Measurements from ENCODE around the gene BNC2.
"Not testable (repeated sequence)": the region's sequence is repeated elsewhere in the genome, so short reads cannot be mapped to it uniquely, and the experiment has no call there.

The BNC2 gene, protein sequence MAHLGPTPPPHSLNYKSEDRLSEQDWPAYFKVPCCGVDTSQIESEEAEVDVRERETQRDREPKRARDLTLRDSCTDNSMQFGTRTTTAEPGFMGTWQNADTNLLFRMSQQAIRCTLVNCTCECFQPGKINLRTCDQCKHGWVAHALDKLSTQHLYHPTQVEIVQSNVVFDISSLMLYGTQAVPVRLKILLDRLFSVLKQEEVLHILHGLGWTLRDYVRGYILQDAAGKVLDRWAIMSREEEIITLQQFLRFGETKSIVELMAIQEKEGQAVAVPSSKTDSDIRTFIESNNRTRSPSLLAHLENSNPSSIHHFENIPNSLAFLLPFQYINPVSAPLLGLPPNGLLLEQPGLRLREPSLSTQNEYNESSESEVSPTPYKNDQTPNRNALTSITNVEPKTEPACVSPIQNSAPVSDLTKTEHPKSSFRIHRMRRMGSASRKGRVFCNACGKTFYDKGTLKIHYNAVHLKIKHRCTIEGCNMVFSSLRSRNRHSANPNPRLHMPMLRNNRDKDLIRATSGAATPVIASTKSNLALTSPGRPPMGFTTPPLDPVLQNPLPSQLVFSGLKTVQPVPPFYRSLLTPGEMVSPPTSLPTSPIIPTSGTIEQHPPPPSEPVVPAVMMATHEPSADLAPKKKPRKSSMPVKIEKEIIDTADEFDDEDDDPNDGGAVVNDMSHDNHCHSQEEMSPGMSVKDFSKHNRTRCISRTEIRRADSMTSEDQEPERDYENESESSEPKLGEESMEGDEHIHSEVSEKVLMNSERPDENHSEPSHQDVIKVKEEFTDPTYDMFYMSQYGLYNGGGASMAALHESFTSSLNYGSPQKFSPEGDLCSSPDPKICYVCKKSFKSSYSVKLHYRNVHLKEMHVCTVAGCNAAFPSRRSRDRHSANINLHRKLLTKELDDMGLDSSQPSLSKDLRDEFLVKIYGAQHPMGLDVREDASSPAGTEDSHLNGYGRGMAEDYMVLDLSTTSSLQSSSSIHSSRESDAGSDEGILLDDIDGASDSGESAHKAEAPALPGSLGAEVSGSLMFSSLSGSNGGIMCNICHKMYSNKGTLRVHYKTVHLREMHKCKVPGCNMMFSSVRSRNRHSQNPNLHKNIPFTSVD

GRCh38 chr9:16870596-16871335, at the start of gene BNC2:
BNC2 (minus strand) TSS chr9:16870670; CDS start chr9:16870648, 22 bp downstream.
- DNase-seq, result no peak

GRCh38 chr9:16918920-16919319, 48.5 kb upstream of the BNC2 start:
- no peak for DNase-seq

DNA sequence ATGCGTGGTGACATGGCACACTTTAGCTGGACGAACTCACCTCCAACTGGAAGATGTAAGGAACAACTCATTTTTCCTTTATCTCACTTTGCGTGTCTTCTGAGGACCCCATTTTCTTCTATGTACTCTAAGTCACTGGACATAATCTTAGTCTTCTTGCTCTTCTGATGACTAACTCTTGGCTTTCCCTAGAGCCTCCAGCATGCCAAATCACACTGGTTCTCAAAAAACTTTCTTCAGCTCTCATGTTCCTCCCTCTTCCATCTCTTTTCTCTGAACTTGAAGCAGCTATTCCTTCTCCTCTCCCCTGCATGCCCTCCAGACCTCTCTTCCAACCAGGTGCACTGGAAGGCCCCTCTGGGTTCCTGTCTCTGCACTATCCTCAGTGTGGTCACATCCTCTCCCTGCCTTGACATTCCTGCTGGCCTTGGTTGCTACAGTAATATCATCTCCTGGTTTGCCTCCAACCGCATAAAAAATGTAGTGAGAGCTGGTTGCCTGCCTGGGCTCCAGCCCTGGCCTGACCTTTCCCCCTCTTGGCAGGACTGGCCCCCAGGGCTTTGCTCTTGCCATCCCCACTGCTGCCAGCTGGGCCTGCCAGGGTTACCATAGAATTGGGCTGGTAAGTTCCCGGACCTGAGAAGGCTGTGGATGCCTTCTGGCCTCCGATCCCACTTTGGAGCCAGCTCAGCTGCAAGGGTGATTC, 44.8 kb upstream of the BNC2 start:
- no peak for DNase-seq

DNA sequence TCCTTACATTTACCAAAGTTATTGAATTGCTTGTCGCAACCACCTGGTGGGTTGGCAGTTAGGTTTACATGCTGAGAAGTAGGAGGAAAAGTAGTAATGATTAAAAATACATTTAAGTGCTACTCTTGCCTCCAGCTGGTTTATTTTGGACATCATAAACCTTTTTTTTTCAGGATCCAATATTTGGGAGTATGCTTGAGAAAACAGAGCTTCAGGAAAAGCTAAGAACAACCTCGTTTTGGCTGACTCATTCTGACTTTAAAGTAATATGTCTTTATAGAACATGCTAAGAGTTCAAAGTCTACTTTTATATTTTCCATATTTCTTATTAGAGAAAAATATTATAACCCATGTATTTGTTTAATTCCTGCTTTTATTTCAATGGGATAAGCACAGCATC, 41.7 kb upstream of the BNC2 start:
- no peak for DNase-seq

- not testable (repeated sequence) for DNase-seq
Observed at GRCh38 chr9:16908206-16908605, 37.7 kb upstream of the BNC2 start.

- no peak for DNase-seq
Observed at GRCh38 chr9:16904655-16905054, 34.2 kb upstream of the BNC2 start.

DNA sequence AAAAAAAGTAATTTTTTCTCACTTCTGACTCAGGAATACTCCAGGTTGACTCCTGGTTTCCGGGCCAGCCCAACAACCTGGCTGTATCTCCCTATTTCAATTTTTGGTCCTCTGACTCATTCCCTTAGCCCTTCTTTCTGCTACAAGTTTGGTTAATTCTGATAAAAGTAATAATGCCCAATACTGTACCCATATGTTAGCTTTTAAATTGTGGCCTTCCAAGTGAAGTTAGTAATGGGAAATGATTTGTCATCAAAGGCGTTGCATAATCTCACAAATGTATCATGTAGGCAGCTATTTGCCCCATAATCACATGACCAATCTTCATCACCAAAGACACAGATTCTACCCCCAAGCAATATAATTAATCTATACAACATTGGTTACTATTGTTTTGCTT, 31.1 kb upstream of the BNC2 start:
- no peak for DNase-seq

DNA sequence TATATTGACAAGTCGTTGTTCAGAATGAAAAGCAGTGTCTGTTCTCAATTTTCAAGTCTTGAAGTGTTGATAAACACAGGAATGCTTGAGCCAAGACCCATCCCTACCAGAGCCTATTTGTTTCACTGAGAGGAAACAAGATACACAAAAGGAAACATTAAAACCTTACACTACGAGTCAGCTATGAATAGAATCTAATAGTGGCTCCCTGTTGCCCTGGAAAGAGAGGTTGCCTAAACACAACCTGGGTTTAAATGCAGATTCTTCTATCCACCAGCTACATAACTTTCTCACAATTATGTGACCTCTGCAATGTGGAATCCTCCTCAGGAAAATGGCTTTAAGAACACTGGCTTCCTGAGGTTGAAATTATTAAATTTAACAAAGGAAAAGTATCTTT, 29.1 kb upstream of the BNC2 start:
- no peak for DNase-seq

DNA sequence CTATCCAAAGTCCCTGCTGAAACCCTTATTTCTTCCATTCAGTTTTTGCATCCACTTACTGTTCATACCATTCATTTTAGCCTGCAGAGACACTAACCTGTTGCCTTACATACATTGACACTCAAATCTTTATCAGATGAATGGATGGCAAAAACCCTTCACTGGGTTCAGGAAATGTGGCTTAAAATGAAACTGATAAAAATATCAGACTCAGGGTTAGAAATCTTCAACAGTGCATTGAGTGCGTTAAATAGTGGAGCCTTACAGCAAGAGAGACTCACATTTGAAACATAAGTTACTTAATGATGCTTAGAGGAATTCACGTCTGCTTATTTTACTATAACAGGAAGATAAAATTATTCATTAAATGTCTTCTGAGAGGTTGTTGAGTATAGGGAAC, 28.0 kb upstream of the BNC2 start:
- DNase-seq, result no peak

DNA sequence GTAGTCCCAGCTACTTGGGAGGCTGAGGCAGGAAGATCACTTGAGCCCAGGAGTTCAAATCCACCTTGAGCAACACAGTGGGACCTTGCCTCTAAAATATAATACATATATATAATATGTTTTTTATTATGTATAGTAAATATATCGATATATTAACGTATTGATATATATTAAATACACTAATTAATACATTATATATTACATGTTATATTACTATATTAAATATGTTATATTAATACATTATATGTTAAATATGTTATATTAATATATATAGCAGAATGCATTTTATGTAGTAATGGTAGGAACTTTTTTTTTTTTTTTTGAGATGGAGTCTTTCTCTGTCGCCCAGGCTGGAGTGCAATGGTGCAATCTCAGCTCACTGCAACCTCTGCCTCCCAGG, 18.1 kb upstream of the BNC2 start:
- DNase-seq, result no peak

DNA sequence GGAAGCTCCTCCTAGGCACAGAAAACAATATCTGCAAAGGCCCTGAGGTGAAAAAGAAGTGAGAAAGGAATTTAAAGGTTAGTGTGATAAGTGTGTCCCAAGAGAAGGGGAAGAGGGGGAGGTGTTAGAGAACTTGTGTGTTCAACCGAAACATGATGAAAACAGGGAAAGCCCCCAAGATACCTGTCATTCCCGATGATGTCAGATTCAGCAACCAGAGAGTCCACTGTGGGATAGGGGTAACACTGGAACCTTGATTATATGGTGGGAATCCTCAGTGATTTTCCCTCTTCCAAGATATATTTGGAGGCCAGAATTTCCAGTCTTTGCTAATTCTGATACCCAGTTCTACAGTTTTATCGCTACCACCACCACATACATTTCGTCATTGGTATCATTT, 15.5 kb upstream of the BNC2 start:
- no peak for DNase-seq

- DNase-seq, result peak; percentile 4 to 20
Observed at GRCh38 chr9:16884952-16885513, 14.6 kb upstream of the BNC2 start.

DNA sequence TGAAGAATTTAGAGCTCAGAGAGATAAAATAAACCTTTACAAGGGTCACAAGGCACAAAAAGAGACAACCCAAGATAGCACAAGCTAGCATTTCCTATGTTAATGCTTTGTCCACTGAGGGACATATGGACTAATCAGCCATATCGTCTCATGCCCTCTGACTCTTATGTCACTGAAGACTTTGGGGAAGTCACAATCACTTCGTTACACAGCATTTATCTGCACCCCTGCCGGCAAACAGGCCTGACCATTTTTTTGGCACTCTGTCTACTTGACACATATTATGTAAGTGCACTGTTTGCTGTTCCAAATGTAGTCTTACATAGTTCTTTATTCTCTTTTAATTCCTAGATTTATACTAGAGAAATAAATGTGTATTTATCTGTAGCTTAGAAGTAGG, 13.9 kb upstream of the BNC2 start:
- DNase-seq, result no peak

GRCh38 chr9:16883586-16883985, 13.1 kb upstream of the BNC2 start:
- no peak for DNase-seq

DNA sequence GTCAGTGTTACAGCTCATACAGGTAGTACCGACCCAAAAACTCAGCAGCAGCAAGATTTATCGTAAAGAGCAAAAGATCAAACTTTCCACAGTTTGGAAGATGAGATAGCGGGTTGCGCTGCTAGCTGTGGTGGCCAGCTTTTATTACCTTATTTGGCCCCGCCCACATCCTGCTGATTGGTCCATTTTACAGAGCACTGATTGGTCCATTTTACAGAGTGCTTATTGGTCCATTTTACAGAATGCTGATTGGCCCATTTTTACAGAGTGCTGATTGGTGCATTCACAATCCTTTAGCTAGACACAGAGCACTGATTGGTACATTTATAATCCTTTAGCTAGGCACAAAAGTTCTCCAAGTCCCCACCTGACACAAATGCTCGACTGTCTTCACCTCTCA, 12.0 kb upstream of the BNC2 start:
- DNase-seq, result not testable (repeated sequence)

DNA sequence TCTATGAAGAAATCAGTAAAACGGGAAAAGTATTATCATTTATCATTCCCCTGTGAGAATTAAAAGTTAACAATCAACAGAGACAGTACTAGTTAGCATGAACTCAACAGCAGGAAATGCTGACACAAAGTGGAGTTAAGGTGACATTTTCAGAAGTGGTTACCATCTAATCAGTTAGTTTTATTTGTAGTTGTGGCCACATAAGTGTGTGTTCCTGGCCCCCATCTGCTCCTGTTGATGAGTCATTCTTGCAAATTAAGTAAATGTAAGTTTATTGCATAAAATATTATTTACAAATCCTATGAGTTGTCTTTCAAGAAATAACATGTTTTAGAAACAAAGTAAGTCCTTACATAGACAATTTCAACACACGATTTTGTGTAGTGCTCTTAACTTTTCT, 8.9 kb upstream of the BNC2 start:
- no peak for DNase-seq

GRCh38 chr9:16877256-16877655, 6.8 kb upstream of the BNC2 start:
- no peak for DNase-seq

DNA sequence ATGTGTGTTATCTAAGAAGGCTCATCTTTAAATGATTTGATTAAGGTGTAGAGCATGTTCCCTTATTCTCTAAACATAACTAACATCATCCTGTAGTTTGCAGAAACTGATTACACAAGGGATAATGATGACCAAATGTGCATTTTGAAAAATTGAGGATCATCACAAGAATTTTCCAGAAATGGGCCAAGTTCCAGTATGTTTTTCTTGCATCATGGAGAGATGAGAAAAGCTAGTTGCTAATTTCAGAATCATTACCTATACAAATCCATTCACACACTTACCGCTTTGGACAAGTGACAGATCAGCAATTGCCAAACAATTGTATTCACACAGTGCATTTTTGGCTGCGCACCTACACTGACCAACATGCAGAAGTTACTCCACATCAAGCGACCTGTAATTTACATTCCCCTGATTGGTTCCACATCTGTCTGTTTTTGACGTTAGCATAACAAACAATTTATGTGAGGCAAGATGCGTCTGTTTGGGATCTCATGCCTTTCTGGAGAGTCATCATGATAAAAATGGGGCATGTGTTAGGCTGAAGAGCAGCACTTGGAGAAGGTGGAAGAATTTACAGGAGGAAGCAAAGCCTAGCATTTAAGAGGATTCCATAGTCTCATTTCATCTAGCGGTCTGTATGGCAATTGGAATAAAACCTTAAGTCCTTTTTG, 2.8 kb upstream of the BNC2 start:
- no peak for DNase-seq

- DNase-seq, result peak in 1 of 2 donors; percentile 39
Observed at GRCh38 chr9:16871336-16872151, 1.1 kb upstream of the BNC2 start.

GRCh38 chr9:16869882-16870595, 431 bp downstream of the BNC2 start:
- no peak for DNase-seq
